Dedifferentiated amniotic fluid mesenchymal stem cell (primary cell): ENCODE results near the gene CYYR1.
A peak's percentile ranks its signal among the peaks of the same experiment; 100 is the strongest.

Experiments used
- DNase-seq: peaks from one replicate; pipeline ENCODE4 v3.0.0-alpha.2; 2016; ENCODE audit errors: extremely low spot score

CYYR1 gene

GRCh38 chr21:26553898-26554297 lies 19.2 kb downstream of the CYYR1 start:
- no peak for DNase-seq

- DNase-seq, result no peak
Observed at GRCh38 chr21:26550326-26550725, 22.8 kb downstream of the CYYR1 start.

- no peak for DNase-seq
Observed at GRCh38 chr21:26546446-26547097, 26.5 kb downstream of the CYYR1 start.

DNA sequence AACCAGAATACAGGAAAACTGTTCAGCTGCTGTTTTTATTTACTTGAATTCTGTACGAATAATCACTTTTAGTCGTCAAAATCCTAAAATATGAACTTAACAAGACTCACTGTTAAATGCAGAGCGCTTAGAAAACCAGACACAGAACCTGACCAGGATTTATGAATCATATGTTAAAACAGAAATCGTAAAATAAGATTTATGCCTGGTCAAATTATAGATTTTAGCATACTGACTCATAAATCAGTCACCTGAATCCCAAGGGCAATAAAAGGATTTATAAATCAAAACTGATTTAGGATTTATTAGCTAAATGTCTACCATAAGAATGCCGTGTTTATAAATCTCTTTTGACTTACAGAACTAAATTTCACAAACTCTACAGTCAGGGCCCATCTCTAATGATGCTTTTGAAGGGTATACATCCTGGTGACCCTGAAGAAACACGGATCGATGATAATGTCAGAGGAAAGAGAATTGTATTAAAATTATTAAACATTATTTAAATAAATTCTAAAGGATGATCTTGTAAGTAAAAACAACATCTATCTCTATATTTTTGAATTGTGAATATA lies 28.8 kb downstream of the CYYR1 start:
- DNase-seq, result no peak

DNA sequence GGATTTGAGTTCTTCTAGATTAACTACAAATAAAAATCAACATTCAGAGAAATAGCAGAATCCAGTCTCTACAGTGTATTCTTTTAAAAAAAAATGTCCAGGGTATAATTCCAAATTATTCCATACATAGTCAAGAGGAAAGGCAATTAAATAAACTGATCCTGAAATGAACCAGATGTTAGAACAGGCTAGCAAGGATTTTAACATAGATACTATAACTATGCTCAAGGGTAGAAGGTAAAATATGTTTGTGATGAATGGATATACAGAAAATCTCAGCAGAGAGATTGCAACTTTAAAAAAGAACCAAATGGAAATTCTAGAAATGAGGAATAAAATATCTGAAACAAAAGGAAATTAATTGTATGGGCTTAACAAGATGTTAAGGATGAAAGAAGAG lies 32.4 kb downstream of the CYYR1 start:
- no peak for DNase-seq

- no peak for DNase-seq
Observed at GRCh38 chr21:26539566-26539965, 33.5 kb downstream of the CYYR1 start.

- no peak for DNase-seq
Observed at GRCh38 chr21:26534517-26534916, 38.6 kb downstream of the CYYR1 start.

DNA sequence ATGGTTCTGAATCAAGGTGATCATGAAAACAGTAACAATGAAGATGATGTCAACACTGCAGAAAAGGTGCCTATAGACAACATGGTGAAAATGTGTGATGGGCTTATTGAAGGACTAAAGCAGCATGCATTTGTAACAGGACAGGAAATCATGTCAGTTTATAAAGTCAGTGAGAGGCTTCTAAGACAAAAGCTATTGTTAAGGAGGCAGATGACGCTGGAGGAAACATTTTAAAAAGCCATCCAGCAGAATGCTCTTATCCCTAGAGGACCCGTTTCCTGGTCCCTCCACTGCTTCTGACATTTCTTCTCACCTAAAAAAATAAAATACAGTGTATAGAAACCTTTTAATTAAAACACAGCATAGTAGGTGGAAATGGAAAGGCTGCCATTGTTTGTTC lies 40.9 kb downstream of the CYYR1 start:
- DNase-seq, result no peak

- DNase-seq, result no peak
Observed at GRCh38 chr21:26529526-26529925, 43.6 kb downstream of the CYYR1 start.

DNA sequence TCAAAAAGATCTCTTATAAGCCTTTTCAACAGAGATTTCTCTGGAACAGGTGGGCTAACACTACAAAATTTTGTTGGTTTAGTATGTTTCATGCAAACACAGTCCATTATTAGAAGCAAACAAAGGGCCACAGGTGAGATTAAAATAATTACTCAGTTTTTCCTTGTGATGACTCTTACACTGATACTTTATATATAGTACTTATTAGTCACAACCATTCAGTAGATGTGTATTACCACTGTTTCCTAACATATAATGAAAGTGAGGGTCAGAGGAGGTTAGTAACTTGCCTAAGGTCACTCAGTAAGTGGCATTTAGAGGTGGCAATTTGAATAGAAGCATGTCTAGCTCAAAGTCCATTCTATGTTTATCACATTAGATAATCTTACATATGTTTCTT lies 44.2 kb downstream of the CYYR1 start:
- DNase-seq, result no peak

GRCh38 chr21:26522704-26523103 lies 50.4 kb downstream of the CYYR1 start:
- no peak for DNase-seq

- no peak for DNase-seq
Observed at GRCh38 chr21:26519142-26519541, 53.9 kb downstream of the CYYR1 start.

DNA sequence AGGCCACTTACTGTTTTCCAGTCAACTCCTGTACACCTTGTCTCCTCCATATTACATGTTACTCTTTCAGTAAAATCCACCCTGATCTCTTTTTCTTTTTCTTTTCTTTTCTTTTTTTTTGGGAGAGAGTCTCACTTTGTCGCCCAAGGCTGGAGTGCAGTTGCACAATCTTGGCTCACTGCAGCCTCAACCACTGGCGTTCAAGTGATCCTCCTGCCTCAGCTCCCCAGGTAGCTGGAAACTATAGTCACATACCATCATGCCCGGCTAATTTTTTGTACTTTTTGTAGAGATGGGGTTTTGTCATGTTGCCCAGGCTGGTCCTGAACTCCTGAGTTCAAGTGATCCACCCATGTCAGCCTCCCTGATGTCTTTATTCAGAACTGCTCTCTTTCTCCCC lies 57.8 kb downstream of the CYYR1 start:
- no peak for DNase-seq

DNA sequence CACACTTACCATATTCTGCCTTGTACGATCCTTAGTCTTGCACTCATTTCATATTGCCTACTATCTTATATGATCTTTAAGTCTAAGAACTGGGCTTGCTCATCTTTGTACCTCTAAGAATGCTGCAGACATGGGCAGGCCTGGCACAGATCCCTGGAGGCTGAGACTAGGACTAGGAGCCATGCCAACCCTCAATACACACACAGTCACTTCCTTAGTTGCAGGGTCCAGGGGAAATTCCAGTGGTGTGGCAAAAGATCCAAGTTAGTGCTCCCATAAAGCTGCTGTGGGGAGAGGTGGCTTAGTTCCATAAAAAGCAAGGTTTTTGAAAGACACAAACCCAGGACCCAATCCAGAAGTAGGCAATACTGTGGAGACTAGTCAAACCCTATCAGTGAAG lies 59.9 kb downstream of the CYYR1 start:
- no peak for DNase-seq

- no peak for DNase-seq
Observed at GRCh38 chr21:26512664-26513063, 60.4 kb downstream of the CYYR1 start.

- no peak for DNase-seq
Observed at GRCh38 chr21:26508903-26509302, 64.2 kb downstream of the CYYR1 start.

DNA sequence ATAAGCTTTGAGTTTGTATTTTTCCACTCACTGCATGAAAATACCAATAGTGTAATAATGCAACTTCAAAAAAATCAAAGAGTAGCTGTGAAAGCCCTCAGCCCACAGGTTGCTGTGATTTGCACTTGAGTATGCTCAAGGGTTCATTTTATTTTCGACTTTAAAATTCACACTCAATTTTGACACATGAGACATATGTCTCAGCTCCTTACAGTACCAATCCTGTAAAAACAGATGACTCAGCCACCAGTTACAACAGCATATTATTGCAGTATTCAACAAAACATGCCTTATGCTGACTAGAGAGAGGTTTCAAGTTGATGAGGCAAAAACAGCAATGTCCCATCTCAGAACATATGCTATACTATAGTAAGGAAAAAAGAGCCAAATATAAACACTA lies 66.1 kb downstream of the CYYR1 start:
- DNase-seq, result peak; percentile 73

DNA sequence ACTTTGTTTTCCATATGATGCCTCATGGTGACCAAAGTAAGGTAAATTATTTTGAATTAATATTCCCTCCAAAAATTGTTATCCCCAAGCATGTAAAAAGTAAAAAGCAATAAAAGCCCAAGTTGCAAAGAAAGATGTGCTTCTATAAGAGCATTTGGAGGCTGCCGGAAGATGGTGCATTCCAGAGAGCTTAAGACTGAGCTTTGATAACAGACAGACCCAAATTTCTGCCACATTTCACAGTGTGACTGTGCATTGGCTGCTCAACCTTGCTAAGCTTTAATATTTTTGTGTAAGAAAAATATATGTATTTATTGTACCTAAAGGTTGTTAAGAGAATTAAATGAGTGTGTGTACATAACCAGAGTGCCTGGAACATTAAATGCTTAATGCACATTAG lies 67.9 kb downstream of the CYYR1 start:
- no peak for DNase-seq

- no peak for DNase-seq
Observed at GRCh38 chr21:26503414-26503813, 69.7 kb downstream of the CYYR1 start.

DNA sequence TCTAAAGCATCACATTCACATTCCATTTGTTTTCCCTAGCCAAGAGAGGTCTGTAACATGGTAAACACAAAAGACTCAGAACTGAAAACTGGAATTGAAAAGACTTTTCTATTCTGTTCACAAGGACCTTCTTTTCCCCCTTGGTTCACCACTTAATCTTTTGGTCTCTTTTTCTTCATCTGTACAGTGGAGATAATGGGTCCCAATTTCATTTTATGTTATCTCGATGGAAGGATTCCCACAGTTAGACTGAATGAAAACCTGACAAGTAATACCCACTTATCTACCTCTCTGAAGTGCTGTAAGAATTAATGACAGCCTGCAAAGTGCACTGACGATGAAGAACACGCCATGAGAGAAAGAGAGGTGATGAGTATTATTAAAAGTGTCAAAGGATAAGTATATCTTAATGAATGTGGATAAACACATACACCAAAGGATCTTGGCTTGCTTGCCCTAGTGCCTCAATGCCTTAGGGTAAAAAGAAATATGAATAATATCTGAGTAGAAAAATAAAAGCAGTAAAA lies 71.5 kb downstream of the CYYR1 start:
- no peak for DNase-seq

GRCh38 chr21:26499495-26499894 lies 73.6 kb downstream of the CYYR1 start:
- no peak for DNase-seq

DNA sequence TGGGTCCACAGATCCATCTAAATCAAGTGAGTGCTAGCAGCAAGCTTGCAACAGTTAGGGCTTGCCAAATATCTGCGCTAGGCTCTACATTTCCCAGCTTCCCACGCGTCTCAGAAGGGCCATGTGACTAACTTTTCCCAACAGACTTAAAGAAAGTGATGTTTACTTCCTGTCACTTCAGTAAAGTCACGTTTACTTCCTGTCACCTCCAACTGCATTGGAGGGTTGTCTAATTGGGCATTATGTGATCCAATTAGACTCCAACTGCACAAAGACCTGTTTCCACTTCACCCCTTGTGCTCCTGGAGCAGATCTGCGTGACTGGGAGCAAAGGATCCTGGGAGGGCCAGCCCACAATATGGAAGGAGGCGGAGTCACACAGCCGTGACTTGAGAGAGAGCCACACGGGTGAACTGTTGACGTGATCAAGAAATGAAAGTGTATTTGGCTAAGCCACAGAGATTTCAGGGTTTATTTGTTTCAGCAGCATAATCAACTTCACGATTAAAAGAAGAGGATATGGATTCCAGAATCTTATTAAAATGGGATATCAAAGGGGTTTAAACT lies 77.7 kb downstream of the CYYR1 start:
- no peak for DNase-seq

DNA sequence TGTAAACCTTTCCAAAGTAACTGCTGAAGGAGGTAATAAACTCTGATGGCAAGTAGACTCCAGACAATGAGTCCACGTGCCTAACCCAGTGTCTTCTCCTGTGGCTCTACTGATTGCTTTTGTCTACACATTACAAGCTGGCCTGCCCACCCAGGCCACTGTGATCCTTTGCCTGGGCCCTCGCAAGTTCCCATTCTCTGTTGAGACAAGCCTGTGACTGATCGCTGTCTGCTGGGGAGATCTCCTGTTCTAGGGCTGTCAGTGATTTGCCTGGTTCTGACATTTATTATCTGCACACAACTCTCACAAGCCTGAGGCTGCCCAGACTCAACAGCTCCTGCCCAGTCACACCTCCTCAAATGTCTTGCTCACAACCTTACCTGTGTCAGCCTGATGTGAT lies 81.4 kb downstream of the CYYR1 start:
- DNase-seq, result no peak
